ENCODE results near the gene PDXK. TPM values are rescaled to one million over a fixed set of nuclear protein-coding genes. Genes with fewer than 3 reads are reported as not detected.

The PDXK gene
- total RNA-seq, 1 donor from 2014 or later: 195 TPM

DNA sequence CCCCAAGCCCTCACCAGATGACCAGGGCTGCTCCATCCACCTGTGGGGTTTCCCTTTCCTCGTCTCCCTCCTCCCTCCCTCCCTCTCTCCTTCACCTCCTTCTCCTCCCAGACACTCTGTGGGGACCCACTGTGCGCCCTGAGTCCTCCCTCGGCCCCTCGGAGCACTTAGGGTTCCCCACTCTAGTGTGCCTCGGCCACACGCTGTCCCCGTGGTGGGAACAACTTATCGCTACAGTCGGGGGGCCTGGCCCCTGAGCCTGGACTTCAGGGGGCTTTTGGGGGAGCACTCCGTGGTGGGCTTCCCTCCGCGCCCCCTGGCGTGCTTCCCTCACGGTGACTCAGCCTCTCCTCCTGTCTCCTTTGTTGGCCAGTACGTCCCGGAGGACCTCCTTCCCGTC is 29.7 kb downstream of the PDXK start:
- Histone ChIP-seq H3K27me3 (ENCODE audit: low read depth) (no peaks in the 10 kb centered on the region), H3K9me3 (no peaks in the 10 kb centered on the region), H3K4me1 (no peaks in the 10 kb centered on the region), H3K36me3 (peaks cover 99% of the 10 kb centered on the region), H3K4me3 (no peak overlapping the region), H3K27ac (no peak overlapping the region)
- DNase-seq (no peak), ATAC-seq (no peak)
- intact Hi-C loops (cut with DNase I): no loop called here
- TF ChIP-seq, protein P1, sequence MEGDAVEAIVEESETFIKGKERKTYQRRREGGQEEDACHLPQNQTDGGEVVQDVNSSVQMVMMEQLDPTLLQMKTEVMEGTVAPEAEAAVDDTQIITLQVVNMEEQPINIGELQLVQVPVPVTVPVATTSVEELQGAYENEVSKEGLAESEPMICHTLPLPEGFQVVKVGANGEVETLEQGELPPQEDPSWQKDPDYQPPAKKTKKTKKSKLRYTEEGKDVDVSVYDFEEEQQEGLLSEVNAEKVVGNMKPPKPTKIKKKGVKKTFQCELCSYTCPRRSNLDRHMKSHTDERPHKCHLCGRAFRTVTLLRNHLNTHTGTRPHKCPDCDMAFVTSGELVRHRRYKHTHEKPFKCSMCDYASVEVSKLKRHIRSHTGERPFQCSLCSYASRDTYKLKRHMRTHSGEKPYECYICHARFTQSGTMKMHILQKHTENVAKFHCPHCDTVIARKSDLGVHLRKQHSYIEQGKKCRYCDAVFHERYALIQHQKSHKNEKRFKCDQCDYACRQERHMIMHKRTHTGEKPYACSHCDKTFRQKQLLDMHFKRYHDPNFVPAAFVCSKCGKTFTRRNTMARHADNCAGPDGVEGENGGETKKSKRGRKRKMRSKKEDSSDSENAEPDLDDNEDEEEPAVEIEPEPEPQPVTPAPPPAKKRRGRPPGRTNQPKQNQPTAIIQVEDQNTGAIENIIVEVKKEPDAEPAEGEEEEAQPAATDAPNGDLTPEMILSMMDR (IDR thresholded peaks at IDR 0.05): no peak

DNA sequence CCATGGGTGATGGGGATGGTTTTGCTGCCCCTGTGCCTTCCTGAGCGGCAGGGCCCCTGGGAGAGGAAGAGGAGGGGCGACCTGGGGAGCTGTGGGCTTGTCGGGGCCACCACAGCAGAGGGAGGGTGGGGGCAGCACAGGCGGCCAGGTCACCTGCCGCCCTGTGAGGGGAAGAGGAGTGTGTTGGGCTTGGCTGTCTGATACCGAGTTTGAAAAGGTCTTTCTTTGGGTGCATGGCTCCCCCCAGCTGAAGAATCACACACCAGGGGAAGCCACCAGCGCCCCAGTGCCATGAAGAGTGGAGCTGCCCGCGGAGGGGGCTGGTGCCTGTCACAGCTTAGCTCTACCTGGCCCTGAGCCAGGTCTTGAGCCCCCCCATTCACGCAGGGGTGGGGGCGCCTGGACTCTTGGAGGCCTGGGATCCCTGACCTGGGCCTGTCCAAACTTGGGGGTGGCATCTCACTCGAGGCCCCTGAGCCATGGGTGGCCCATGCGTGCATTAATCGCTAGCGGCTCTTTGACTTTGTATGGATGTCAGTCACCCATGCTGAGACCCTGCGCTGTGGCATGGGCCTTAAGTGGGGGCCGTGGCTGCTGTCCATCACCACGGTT is 30.8 kb downstream of the PDXK start:
- Histone ChIP-seq H3K4me3 (no peak overlapping the region), H3K27me3 (ENCODE audit: low read depth) (no peaks in the 10 kb centered on the region), H3K4me1 (no peaks in the 10 kb centered on the region), H3K36me3 (peaks cover 99% of the 10 kb centered on the region), H3K9me3 (no peaks in the 10 kb centered on the region), H3K27ac (no peak overlapping the region)
- intact Hi-C loops (cut with DNase I): no loop called here
- TF ChIP-seq, protein P1 (IDR thresholded peaks at IDR 0.05): no peak
- DNase-seq: no peak
- no peak for ATAC-seq

DNA sequence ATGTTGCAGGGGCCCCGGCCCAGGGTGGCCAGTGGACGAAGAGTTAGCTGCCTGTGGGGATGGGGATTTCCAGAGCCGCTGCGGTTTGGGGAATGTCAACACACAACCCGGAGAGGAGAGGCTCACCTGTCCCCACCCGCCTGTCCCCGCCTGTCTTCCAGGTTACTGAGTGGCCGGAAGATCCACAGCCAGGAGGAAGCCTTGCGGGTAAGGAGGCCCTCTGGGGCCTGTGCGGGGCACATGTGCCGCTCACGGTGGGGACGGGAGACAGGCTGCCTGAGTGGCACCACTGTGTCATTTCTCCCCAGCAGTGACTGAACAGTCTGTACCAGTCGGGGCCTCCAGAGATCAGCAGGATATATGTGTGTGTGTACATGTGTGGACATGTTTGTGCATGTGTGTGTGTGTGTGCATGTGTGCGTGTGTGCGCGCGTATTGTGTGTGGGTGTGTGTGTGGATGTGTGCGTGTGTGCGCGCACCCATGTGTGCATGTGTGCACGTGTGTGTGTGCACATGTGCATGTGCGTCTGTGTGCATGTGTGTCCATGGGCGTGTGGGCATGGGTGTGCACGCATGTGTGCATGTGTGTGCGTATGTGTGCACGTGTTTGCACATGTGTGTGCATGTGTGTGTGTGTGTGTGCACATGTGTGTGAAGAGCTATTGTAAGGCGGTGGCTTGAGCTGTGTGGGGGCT is 31.6 kb downstream of the PDXK start:
- Histone ChIP-seq H3K27me3 (ENCODE audit: low read depth) (no peaks in the 10 kb centered on the region), H3K4me3 (no peak overlapping the region), H3K9me3 (no peaks in the 10 kb centered on the region), H3K4me1 (no peaks in the 10 kb centered on the region), H3K27ac (no peak overlapping the region), H3K36me3 (peaks cover 98% of the 10 kb centered on the region)
- intact Hi-C loops (cut with DNase I): no loop called here
- DNase-seq (no peak), ATAC-seq (peak in 1 of 2 donors; percentile 3)
- TF ChIP-seq, protein P1 (IDR thresholded peaks at IDR 0.05): no peak

DNA sequence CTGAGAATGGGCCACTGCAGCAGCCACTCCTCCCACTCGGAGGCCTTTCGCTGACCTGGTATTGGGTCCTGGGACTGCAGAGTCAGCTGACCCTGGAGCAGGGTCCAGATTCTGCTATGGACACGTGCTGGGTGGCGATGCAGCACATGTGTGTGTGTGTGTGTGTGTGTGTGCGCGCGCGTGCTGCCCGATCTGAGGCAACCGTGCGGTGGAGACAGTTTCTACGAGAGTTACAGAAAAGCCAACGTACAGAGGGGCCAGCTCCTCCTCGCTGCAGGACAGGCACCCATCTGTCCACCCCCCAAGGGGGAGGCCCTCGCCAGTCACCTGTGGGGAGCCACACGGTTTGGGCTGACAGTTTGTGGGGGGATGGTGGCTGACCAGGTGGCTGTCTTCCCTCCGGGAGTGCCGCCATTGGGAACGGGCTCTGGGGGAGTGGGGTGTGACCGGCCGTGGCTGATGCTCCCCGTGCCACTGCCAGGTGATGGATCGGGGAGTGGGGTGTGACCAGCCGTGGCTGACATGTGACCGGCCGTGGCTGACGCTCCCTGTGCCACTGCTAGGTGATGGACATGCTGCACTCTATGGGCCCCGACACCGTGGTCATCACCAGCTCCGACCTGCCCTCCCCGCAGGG is 33.1 kb downstream of the PDXK start:
- TF ChIP-seq, protein P1 (IDR thresholded peaks at IDR 0.05): no peak
- H3K4me1 ChIP-seq: peaks cover 5% of the 10 kb centered on the region
- ATAC-seq: no peak

DNA sequence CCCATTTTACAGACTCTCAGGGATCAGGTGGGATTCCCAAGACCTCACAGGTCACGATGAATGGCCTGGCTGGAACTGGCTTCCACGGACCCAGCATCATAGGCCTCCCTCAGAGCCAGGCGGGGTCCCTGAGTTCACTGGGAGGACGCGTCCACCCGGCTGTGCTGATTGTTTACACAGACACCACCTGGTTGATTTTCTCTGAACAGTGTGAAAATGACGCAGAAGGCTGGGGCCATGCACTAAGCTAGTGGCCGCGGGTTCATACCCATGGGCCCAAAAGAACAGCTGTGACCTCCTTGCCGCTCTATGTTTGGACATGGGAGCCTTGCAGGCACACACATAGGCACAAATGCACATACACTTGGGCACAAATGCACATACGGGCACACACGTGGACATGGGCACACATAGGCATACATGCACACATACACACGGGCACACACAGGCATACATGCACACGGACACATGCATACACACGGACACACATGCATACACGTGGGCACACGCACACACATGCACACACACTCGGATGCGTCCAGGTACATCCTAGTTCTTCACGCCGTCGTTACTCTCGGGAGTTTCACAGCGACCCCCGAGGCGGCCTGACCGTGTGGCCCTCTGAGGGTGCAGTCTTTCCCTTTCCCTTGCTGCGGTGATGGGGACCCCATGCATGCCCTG is 34.0 kb downstream of the PDXK start:
- Histone ChIP-seq H3K4me3 (no peak overlapping the region), H3K4me1 (peaks cover 13% of the 10 kb centered on the region), H3K27me3 (ENCODE audit: low read depth) (no peaks in the 10 kb centered on the region), H3K36me3 (peaks cover 98% of the 10 kb centered on the region), H3K9me3 (no peaks in the 10 kb centered on the region), H3K27ac (no peak overlapping the region)
- TF ChIP-seq, protein P1 (IDR thresholded peaks at IDR 0.05): no peak
- intact Hi-C loops (cut with DNase I): no loop called here
- DNase-seq (no peak), ATAC-seq (no peak)

More for the DNA sequence above, 33.1 kb downstream of the PDXK start:
- Histone ChIP-seq H3K27me3 (ENCODE audit: low read depth) (no peaks in the 10 kb centered on the region), H3K9me3 (no peaks in the 10 kb centered on the region), H3K27ac (no peak overlapping the region), H3K36me3 (peaks cover 98% of the 10 kb centered on the region), H3K4me3 (no peak overlapping the region)
- intact Hi-C loops (cut with DNase I): no loop called here
- DNase-seq: no peak

Data from lower lobe of right lung (tissue), 2 donors.